ENCODE data around the gene CEND1.

Gene CEND1

DNA sequence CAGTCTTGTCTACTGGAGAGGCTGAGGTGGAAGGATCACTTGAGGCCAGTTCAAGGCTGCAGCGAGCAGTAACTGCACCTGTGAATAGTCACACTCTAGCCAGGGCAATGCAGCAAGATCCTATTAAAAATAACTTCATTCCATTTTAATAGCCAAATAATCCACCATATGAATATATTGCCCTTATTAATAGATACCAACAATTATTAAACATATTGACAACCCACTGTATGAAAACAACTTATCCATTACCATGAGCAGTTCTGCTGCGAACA is 23.0 kb downstream of the CEND1 start:
- Histone ChIP-seq H3K27ac (ENCODE audit: low read depth, low read length) (no peak overlapping the region), H3K4me2 (ENCODE audit: low read length) (no peak overlapping the region), H3K79me2 (ENCODE audit: control insufficient read depth, low read length) (no peaks in the 10 kb centered on the region; the same call in 1 of the 2 replicates), H3K4me1 (ENCODE audit: control insufficient read depth, low read length) (no peaks in the 10 kb centered on the region), H3K36me3 (ENCODE audit: control insufficient read depth, low read length) (peaks cover 74% of the 10 kb centered on the region), H4K20me1 (ENCODE audit: control insufficient read depth, insufficient read depth, low read depth, low read length) (peaks cover 7% of the 10 kb centered on the region; the same call in 1 of the 2 replicates), H3F3A (ENCODE audit: control insufficient read depth, insufficient read depth) (peaks cover 9% of the 10 kb centered on the region), H3K27me3 (ENCODE audit: control insufficient read depth, low read length) (no peaks in the 10 kb centered on the region), H3K9me3 (ENCODE audit: control insufficient read depth, insufficient read depth, low read length) (no peaks in the 10 kb centered on the region), H3K4me3 (ENCODE audit: low read length) (no peak overlapping the region), H3K9me2 (replicated peaks; ENCODE audit: control insufficient read depth, low read length) (no peaks in the 10 kb centered on the region)
- no peak for TF ChIP-seq EZH2phosphoT487 (IDR thresholded peaks at IDR 0.05; ENCODE audit: borderline replicate concordance, low read length)
- TF ChIP-seq, protein P1, sequence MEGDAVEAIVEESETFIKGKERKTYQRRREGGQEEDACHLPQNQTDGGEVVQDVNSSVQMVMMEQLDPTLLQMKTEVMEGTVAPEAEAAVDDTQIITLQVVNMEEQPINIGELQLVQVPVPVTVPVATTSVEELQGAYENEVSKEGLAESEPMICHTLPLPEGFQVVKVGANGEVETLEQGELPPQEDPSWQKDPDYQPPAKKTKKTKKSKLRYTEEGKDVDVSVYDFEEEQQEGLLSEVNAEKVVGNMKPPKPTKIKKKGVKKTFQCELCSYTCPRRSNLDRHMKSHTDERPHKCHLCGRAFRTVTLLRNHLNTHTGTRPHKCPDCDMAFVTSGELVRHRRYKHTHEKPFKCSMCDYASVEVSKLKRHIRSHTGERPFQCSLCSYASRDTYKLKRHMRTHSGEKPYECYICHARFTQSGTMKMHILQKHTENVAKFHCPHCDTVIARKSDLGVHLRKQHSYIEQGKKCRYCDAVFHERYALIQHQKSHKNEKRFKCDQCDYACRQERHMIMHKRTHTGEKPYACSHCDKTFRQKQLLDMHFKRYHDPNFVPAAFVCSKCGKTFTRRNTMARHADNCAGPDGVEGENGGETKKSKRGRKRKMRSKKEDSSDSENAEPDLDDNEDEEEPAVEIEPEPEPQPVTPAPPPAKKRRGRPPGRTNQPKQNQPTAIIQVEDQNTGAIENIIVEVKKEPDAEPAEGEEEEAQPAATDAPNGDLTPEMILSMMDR (IDR thresholded peaks at IDR 0.05; ENCODE audit: low read depth, low read length, poor library complexity, severe bottlenecking) = no peak

DNA sequence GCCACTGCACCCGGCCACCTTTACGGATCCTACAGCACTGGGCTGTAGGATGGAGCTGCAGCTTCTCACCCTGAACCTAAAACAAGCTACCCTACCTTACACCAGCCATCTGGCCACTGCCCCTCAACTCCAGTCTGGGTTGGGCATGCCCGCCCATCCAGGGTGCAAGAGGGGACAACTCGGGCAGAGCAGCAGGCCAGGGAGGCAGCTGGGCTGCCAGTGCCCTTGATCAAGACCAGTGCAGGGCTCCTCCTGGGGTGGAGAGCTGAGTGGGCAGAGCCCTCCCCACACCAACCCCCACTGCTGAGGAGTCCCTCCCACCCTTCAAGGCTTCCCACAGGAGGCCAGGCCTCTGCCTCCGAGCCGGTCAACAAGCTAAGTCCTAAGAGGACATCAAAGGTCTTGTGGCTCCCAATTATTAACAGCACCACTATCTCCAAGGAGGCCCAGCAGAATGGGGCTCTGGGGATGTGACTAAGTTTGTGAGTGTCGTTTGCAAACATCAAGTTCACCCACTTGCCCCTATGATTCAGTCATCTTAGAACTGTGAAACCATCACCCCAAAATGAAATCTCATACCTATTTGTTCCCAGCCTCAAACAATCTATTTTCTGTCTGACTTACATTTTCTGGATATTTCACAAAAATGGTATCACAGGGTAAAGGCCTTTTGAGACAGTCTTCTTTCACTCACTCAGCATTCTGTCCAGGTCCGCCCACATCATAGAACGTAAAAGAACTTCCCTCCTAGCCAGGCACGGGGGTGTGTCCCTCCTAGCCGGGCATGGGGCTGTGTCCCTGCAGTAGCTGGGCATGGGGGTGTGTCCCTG is 23.6 kb downstream of the CEND1 start:
- Histone ChIP-seq H3K27me3 (ENCODE audit: control insufficient read depth, low read length) (no peaks in the 10 kb centered on the region), H3K27ac (ENCODE audit: low read depth, low read length) (no peak overlapping the region), H3K9me3 (ENCODE audit: control insufficient read depth, insufficient read depth, low read length) (no peaks in the 10 kb centered on the region), H3K4me2 (ENCODE audit: low read length) (no peak overlapping the region), H3K9me2 (replicated peaks; ENCODE audit: control insufficient read depth, low read length) (no peaks in the 10 kb centered on the region), H3K4me3 (ENCODE audit: low read length) (no peak overlapping the region), H4K20me1 (ENCODE audit: control insufficient read depth, insufficient read depth, low read depth, low read length) (peaks cover 7% of the 10 kb centered on the region; the same call in 1 of the 2 replicates), H3K4me1 (ENCODE audit: control insufficient read depth, low read length) (no peaks in the 10 kb centered on the region), H3K79me2 (ENCODE audit: control insufficient read depth, low read length) (no peaks in the 10 kb centered on the region; the same call in 1 of the 2 replicates), H3K36me3 (ENCODE audit: control insufficient read depth, low read length) (peaks cover 74% of the 10 kb centered on the region), H3F3A (ENCODE audit: control insufficient read depth, insufficient read depth) (peaks cover 12% of the 10 kb centered on the region)
- no peak for TF ChIP-seq EZH2phosphoT487 (IDR thresholded peaks at IDR 0.05; ENCODE audit: borderline replicate concordance, low read length)
- TF ChIP-seq, protein P1 (IDR thresholded peaks at IDR 0.05; ENCODE audit: low read depth, low read length, poor library complexity, severe bottlenecking) = no peak

DNA sequence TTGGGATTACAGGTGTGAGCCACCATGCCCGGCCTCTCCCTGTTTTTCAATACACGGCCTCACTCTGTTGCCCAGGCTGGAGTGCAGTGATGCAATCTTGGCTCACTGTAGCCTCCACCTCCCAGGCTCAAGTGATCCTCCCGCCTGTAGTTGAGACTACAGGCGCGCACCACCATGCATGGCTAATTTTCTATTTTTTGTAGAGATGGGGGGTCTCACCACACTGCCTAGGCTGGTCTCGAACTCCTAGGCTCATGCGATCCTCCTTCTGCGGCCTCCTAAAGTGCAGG is 24.1 kb downstream of the CEND1 start:
- peaks cover 13% of the 10 kb centered on the region for H3F3A ChIP-seq (ENCODE audit: control insufficient read depth, insufficient read depth)
- H3K36me3 ChIP-seq (ENCODE audit: control insufficient read depth, low read length) = peaks cover 70% of the 10 kb centered on the region
- 0 out of 2 replicates have a peak, but pooled peaks cover 7% of the 10 kb centered on the region for H4K20me1 ChIP-seq (ENCODE audit: control insufficient read depth, insufficient read depth, low read depth, low read length)

More for the DNA sequence above, 24.1 kb downstream of the CEND1 start:
- TF ChIP-seq, protein P1 (IDR thresholded peaks at IDR 0.05; ENCODE audit: low read depth, low read length, poor library complexity, severe bottlenecking) = no peak
- no peak for TF ChIP-seq EZH2phosphoT487 (IDR thresholded peaks at IDR 0.05; ENCODE audit: borderline replicate concordance, low read length)
- Histone ChIP-seq H3K79me2 (ENCODE audit: control insufficient read depth, low read length) (no peaks in the 10 kb centered on the region; the same call in 1 of the 2 replicates), H3K4me1 (ENCODE audit: control insufficient read depth, low read length) (no peaks in the 10 kb centered on the region), H3K4me3 (ENCODE audit: low read length) (no peak overlapping the region), H3K4me2 (ENCODE audit: low read length) (no peak overlapping the region), H3K9me2 (replicated peaks; ENCODE audit: control insufficient read depth, low read length) (no peaks in the 10 kb centered on the region), H3K9me3 (ENCODE audit: control insufficient read depth, insufficient read depth, low read length) (no peaks in the 10 kb centered on the region), H3K27me3 (ENCODE audit: control insufficient read depth, low read length) (no peaks in the 10 kb centered on the region), H3K27ac (ENCODE audit: low read depth, low read length) (no peak overlapping the region)

Measured in DOHH2 (cell line).